ENCODE results near the gene FEN1. TPM values are rescaled to one million over a fixed set of nuclear protein-coding genes. Genes with fewer than 3 reads are reported as not detected.

Gene FEN1
- total and polyA plus RNA-seq, 2 of the 13 experiments (the other 11 are each of a cell fraction or from before 2014, with no cell fraction given): 12.4 to 102 TPM

- no peak for TF ChIP-seq ZSCAN20 (CRISPR knock-in tag; IDR thresholded peaks at IDR 0.05; ENCODE audit: borderline replicate concordance)
- TF ChIP-seq GABPB1 (CRISPR knock-in tag; IDR thresholded peaks at IDR 0.05): peak; percentile 99
- peak; percentile 90 for TF ChIP-seq TAF1 (CRISPR knock-in tag; IDR thresholded peaks at IDR 0.05)
- peak; percentile 57 for TF ChIP-seq ZNF883 (CRISPR knock-in tag; IDR thresholded peaks at IDR 0.05; ENCODE audit: not compliant biosample characterization)
- TF ChIP-seq KDM5B (CRISPR knock-in tag; IDR thresholded peaks at IDR 0.05; ENCODE audit: borderline replicate concordance): peak; percentile 81; the same call in 1 of the 2 replicates
- no peak for TF ChIP-seq PAF1 (CRISPR knock-in tag; IDR thresholded peaks at IDR 0.05)
- 0 out of 2 replicates have a peak, but pooled peaks have one; percentile 52 for TF ChIP-seq SNAPC2 (CRISPR knock-in tag; IDR thresholded peaks at IDR 0.05)
- peak; percentile 53 for TF ChIP-seq MED1 (CRISPR knock-in tag; IDR thresholded peaks at IDR 0.05)
- 0 out of 2 replicates have a peak, but pooled peaks have one; percentile 12 for TF ChIP-seq MTF1 (CRISPR knock-in tag; IDR thresholded peaks at IDR 0.05)
- peak; percentile 90 for TF ChIP-seq PHF20 (CRISPR knock-in tag; IDR thresholded peaks at IDR 0.05)
- no peak for TF ChIP-seq SOX6 (IDR thresholded peaks at IDR 0.05)
- peak; percentile 42; the same call in 1 of the 2 replicates for TF ChIP-seq SOX6 (CRISPR knock-in tag; IDR thresholded peaks at IDR 0.05)
- peak; percentile 68; the same call in 1 of the 2 replicates for TF ChIP-seq ZNF552 (CRISPR knock-in tag; IDR thresholded peaks at IDR 0.05; ENCODE audit: borderline replicate concordance)
- TF ChIP-seq NAIF1 (CRISPR knock-in tag; IDR thresholded peaks at IDR 0.05; ENCODE audit: borderline replicate concordance): peak; percentile 75
- TF ChIP-seq DRAP1 (CRISPR knock-in tag; IDR thresholded peaks at IDR 0.05): peak; percentile 68; the same call in 1 of the 2 replicates
- TF ChIP-seq KLF12 (CRISPR knock-in tag; IDR thresholded peaks at IDR 0.05; ENCODE audit: borderline replicate concordance): 0 out of 2 replicates have a peak, but pooled peaks have one; percentile 52
- 0 out of 2 replicates have a peak, but pooled peaks have one; percentile 15 for TF ChIP-seq HIC2 (CRISPR knock-in tag; IDR thresholded peaks at IDR 0.05; ENCODE audit: low read depth)
- TF ChIP-seq KMT2B (CRISPR knock-in tag; IDR thresholded peaks at IDR 0.05): peak; percentile 75
- no peak for TF ChIP-seq ZNF121 (CRISPR knock-in tag; IDR thresholded peaks at IDR 0.05)
- no peak for TF ChIP-seq ZNF549 (CRISPR knock-in tag; IDR thresholded peaks at IDR 0.05)
- 0 out of 2 replicates have a peak, but pooled peaks have one; percentile 17 for TF ChIP-seq ZSCAN25 (CRISPR knock-in tag; IDR thresholded peaks at IDR 0.05)
- TF ChIP-seq FOXO4 (CRISPR knock-in tag; conservative IDR thresholded peaks at IDR 0.05): no peak; the same call in 1 of the 2 replicates
- peak; percentile 74 for TF ChIP-seq ZNF777 (CRISPR knock-in tag; IDR thresholded peaks at IDR 0.05)
- peak; percentile 64; the same call in 1 of the 2 replicates for TF ChIP-seq ZNF839 (CRISPR knock-in tag; IDR thresholded peaks at IDR 0.05; ENCODE audit: borderline replicate concordance)
- TF ChIP-seq MXD4 (CRISPR knock-in tag; IDR thresholded peaks at IDR 0.05): peak; percentile 89; the same call in 1 of the 2 replicates
- TF ChIP-seq RFXANK (CRISPR knock-in tag; IDR thresholded peaks at IDR 0.05): 0 out of 2 replicates have a peak, but pooled peaks have one; percentile 77
- TF ChIP-seq MLX (CRISPR knock-in tag; IDR thresholded peaks at IDR 0.05): peak; percentile 41; the same call in 1 of the 2 replicates
- no peak for TF ChIP-seq GPN1 (CRISPR knock-in tag; IDR thresholded peaks at IDR 0.05; ENCODE audit: borderline replicate concordance)
Observed at GRCh38 chr11:61792310-61793082, at the start of gene FEN1, which contains the start of gene TMEM258 (continued).
